Inferior parietal cortex (tissue), 1 donor: ENCODE measurements around the gene MSRB2.
"Not testable (repeated sequence)": the region's sequence is repeated elsewhere in the genome, so short reads cannot be mapped to it uniquely, and the experiment has no call there.

Source experiments
- DNase-seq: peaks from one replicate; pipeline ENCODE4 v3.0.0-alpha.2; 2016; ENCODE audit errors: extremely low spot score

Gene MSRB2

GRCh38 chr10:23095404-23095965 is at the start of gene MSRB2:
Gene MSRB2, plus strand, starts transcription at chr10:23095579. Its CDS starts 30 bp downstream, at chr10:23095609.
- DNase-seq, result peak; percentile 56

- no peak for DNase-seq
Measured at GRCh38 chr10:23046027-23046426, 49.4 kb upstream of the MSRB2 start.

GRCh38 chr10:23047201-23048050 is 48.0 kb upstream of the MSRB2 start:
- no peak for DNase-seq

DNA sequence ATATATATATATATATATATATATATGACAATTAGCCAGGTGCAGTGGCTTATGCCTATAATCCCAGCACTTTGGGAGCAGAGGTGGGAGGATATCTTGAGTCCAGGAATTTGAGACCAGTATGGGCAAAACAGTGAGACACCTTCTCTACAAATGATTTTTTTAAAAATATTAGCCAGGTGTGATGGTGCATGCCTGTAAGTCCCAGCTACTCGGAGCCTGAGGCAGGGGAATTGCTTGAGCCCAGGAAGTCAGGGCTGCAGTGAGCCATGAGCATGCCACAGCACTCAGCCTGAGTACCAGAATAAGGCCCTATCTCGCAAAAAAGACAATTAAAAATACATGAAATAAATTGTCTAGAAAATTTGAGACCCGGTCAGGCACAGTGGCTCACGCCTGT is 47.2 kb upstream of the MSRB2 start:
- no peak for DNase-seq

- no peak for DNase-seq
Measured at GRCh38 chr10:23051278-23051677, 44.1 kb upstream of the MSRB2 start.

DNA sequence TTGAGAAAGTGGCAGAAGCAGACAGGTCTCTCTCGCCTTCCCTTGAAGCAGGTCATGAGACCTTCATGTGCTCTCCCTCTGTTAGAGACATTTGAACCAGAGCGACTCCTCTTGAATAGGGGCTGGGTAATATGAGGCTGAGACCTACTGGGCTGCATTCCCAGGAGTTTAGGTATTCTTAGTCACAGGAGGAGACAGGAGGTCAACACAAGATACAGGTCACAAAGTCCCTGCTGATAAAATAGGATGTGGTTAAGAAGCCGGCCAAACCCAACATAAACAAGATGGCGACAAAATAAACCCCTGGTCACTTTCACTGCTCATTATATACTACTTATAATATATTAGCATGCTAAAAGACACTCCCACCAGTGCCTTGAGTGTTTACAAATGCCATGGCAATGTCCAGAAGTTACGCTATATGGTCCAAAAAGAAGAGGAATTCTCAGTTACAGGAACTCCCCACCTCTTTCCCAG is 43.5 kb upstream of the MSRB2 start:
- DNase-seq, result no peak

DNA sequence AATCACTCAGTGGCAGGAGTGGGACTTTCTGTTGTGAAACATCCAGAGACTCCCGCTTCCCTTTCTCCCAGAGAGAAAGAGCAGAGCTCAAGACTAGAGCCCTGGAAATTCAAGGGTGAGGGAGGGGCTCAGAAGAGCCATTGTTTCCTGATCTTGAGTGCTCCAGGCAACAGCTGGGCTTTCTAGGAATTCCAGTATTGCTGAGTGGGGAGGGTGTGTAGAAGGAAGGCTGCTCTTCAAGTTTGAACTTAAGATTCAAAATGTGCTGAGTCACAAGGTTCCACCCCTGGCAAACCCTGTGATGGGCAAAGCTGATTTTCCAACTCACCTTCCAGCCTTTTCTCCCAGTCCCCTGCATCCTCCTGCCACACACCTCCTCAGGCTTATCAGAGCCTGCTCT is 42.3 kb upstream of the MSRB2 start:
- DNase-seq, result no peak

DNA sequence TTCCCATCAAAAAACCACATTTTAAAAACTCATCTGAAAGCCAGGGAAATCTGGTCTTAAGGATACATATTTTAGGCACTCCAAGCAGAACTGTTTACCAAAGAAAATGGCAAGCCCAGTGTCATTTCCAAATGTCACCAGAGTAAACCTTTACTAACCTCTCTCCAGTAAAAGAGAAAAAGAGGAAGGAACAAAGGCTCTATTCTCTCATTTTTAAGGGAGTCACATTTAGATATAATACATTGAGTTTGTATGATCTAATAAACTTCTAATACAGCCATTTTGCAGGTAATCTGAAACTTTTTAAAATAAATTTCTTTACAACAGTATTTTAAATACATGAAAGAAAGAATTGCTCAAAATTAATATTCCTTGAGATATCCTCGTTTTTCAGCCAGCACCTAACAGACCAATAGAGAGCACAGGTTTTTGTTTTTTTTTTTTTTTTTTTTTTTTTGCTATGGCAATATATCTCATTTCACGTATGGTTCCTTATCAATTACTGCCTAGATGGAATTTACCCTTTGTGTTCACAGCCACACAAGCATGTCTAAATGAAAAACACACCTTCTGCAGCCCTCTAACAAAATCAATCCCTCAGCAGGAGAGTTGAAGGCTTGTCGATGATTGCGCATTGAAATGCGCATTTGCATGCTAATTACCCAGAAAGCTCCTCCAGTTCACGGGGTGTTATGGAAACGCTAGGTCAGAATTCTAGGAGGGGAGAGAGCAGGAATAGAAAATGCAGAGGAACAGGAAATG is 39.8 kb upstream of the MSRB2 start:
- no peak for DNase-seq

- DNase-seq, result no peak
Measured at GRCh38 chr10:23056186-23056579, 39.2 kb upstream of the MSRB2 start.

DNA sequence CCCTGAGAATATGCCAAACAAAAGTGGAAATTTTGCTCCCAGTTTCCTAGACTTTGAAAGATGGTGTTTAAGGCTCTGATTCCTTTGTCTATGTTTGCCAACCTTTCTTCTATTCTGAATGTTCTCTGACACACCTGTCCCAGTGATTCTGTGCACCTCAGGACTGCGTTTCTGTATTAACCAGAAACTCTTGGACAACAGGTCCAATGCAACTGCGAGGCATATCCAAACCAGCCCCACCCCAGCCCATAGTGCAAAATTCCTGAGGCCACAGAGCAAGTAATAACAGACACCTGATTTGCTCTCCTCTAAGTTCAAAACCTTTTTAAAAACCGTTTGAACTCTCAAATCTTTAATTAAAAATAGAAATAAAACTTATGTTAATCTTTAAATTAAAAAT is 37.0 kb upstream of the MSRB2 start:
- DNase-seq, result no peak

DNA sequence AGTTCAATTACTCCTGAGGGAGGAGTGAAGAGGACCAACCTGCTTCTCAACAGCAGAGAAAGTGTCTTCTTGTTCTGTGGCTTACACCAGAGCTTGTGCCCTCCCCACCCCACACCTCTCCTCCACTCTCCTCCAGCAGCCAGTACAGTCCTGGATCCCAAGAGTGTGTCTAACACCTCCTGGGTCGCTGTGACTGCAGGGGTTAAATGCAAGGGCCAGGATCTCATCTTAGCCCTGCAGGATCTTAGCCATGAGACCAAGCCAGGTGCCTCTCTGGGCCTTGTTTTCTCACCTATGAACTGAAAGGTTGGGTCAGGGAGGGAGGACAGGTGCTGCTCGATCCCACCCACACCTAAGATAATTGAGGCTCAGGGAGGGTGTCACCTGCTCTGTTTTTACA is 34.5 kb upstream of the MSRB2 start:
- no peak for DNase-seq

DNA sequence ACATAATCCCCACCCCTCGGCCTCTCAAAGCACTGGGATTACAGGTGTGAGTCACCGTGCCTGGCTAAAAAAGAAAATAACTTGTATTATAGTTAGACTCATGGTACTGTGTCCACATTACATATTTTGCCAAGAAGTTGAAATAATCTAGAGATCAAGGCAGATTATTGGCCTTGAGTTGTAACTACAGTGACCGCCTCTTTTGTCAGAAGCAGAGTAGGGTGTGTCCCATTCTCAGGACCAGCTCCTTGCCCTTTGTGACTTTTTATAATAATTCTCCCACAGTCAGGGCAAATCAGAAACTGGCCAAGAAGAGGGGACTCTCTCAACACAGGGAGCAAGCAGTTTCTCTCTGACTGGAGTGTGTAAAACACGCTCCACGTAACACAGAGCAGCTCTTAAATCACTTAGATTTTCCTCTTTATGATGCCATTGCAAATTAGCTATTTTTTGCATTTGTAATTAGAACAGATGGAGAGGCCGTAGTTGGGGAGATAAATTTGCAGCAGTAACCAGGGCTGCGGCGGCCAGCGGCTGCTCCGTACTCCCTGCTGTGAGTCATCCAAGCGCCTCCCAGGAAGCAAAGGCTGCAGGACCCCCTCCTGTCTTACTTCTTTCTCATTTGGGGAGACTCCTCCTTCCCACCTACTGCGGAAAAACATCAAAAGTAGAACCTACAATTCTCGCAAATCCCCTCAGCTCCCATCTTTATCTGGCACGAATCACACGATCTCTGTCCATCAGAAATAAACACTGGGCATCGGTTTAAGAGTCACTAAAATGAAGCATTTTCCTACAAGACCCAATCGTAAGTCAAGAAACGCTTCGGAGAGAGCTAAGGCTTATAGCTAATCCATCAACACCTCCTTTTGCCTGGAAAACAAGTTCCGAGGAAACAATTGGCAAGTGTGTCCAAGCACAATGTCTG is 32.1 kb upstream of the MSRB2 start:
- DNase-seq, result peak; percentile 25

DNA sequence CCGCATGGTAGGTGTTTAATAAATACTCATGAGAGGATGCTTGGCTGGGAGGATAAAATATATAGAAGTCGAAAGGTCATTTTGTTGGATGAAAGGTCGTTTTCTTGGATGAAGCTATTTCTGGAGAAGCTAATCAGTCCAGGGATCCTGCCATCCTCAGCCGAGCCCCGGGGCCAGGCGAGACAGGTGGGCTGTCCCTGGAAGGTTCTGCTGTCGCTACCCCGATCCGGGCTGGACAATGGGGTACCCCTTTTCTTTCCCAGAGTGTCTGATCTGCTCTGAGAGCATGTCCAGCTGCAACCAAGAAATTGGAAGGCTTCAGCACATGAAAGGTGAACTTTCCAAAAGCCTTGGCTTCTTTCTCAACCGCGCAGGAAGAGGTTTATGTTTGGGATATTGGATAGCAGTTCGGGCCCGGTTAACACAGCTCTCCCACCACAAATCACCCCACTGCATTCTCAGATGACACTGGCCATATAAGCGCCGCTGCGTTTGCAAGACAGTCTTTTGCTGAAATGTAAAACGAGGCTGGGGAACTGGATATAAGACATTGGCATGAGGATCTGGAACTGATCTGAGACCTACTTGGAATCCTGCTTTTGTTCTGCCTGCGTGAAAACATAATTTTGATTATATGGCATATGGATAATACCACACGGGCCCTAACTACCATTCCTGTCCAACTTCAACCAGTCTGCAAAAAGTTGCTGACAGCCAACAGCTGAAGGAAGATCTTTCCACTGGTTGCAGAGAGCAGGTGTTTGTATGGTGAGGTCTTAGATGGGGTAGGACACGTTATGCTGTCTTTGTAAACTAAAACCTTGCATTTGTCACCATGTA is 31.2 kb upstream of the MSRB2 start:
- no peak for DNase-seq

DNA sequence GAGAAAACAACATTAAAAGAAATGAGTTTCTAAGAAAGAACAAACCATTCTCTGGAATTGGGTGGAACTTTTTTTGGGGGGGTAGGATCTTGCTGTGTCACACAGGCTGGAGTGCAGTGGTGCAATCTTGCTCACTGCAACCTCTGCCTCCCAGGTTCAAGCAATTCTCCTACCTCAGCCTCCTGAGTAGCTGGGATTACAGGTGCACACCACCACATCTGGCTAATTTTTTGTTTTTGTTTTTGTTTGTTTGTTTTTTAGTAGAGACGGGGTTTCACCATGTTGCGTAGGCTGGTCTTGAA is 30.6 kb upstream of the MSRB2 start:
- DNase-seq, result not testable (repeated sequence)

DNA sequence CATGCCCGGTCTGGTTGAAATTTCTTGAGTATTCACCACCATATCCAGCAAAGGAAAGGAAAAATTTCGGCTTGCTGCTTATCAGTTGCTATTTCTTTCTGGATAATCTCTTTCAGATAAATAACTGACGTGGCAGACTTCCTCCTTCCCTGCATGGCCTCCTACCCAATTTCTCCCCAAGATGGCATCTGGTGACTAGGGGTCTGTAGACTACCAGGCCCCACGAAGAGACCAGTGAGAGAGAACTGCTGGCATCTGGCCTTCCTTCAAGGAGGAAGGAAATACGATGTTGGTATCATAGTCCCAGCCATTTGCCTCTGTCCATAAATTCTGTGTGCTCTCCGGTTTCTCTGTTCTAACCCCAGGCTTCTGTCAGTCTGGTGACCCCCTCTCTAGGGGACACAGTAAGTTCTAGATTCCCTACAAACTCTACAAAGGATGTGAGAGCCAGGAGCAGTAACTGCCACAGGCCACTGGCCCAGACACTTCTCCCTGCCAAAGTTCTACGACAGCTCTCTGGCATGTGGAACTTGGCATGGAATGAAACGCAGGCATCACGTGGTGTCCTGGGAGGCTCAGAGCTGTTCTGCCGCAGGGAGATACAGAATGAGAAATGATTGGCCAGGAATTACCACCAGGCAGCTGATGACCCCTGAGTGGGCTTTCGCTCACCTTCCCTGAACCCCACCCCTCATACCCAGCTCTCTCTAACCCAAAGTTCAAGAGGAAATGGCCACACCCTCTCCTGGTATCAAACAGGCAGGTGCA is 30.0 kb upstream of the MSRB2 start:
- peak; percentile 88 for DNase-seq

- DNase-seq, result no peak
Measured at GRCh38 chr10:23067337-23067736, 28.0 kb upstream of the MSRB2 start.

DNA sequence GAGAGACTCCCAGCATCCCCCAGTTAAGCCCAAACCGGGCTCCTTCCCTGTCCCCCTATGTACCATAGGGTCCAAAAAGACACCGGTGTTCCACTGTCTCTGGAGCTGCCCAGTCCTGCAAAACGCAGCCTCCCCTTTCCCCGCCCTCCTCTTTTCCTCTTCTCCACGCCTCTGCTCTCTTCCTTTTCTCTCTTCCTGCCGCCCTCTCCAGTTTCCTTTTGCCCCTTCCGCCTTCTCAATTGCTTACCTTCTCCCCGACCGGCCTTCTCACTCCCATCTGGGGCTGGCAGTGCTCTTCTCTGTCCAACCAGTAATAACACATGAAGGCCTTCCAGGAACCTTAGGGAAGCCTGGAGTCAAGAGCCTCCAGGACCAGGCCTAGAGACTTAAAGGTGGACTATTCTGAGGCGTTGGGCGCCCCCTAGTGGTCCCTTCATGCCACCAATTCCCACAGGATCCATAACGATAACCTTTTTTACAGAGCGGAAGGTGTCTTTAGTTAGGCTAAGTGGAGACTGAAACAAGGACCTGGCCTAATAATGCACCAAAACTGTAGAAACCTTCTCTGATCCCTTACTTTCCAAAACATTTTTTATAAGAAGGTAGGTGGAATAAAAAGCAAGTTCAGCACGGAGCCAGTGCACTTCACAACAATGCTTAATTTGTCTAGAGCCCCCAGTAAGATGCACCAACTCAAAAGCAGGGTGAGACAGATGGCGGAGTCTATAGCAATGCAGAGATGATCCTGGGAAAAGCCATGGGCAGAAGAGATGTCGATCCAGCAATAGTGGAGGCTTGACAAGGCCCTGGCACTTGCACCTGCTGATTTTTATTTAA is 27.2 kb upstream of the MSRB2 start:
- DNase-seq, result peak; percentile 92

- DNase-seq, result no peak
Measured at GRCh38 chr10:23069019-23069815, 26.2 kb upstream of the MSRB2 start.
